ENCODE results near the gene AMZ1. TPM values are rescaled to one million over a fixed set of nuclear protein-coding genes. Genes with fewer than 3 reads are reported as not detected.

AMZ1 gene
- total and polyA plus RNA-seq, 2 donors (not counting 1 experiment from before 2014, with no cell fraction given): 0.26 to 0.33 TPM

GRCh38 chr7:2665359-2665791 lies 22.6 kb upstream of the AMZ1 start:
- peaks cover 5% of the 10 kb centered on the region for H3K36me3 ChIP-seq (ENCODE audit: control insufficient read depth, insufficient read depth, low read length)
- TF ChIP-seq CTCF (conservative IDR thresholded peaks at IDR 0.05 in 1 of 2, IDR thresholded peaks at IDR 0.05 in 1 of 2; ENCODE audit: low read depth in 1 of 2, low read length in 2 of 2) (no peak), EZH2 (IDR thresholded peaks at IDR 0.05; ENCODE audit: low read length, missing control alignments) (no peak)
- H3K9ac ChIP-seq (ENCODE audit: insufficient read depth, low read length): no peak overlapping the region
- no peaks in the 10 kb centered on the region for H3K9me3 ChIP-seq (ENCODE audit: control insufficient read depth, insufficient read depth, low read depth, low read length)
- H3K4me3 ChIP-seq (replicated peaks in 1 of 4; ENCODE audit: control extremely low read depth in 1 of 4, insufficient read depth in 1 of 4, low read depth in 3 of 4, low read length in 4 of 4): no peak overlapping the region
- no peak overlapping the region for H3K27ac ChIP-seq (ENCODE audit: insufficient read depth, low read length)
- no peaks in the 10 kb centered on the region for H4K20me1 ChIP-seq (ENCODE audit: control insufficient read depth, extremely low read depth, insufficient read depth, low read length)
- peaks cover 5% of the 10 kb centered on the region for H3K27me3 ChIP-seq (ENCODE audit: control insufficient read depth, insufficient read depth, low read length)
- DNase-seq (ENCODE audit: low read depth in 2 of 2): no peak
- no peak overlapping the region for H3K4me2 ChIP-seq (ENCODE audit: extremely low read depth, insufficient read depth, low read length)
- no peak overlapping the region for H2AFZ ChIP-seq (ENCODE audit: low read length)
- no peaks in the 10 kb centered on the region for H3K4me1 ChIP-seq (ENCODE audit: control insufficient read depth, extremely low read depth, insufficient read depth, low read length)
- H3K79me2 ChIP-seq (ENCODE audit: control insufficient read depth, insufficient read depth, low read length): no peaks in the 10 kb centered on the region

- no peaks in the 10 kb centered on the region for H4K20me1 ChIP-seq (ENCODE audit: control insufficient read depth, extremely low read depth, insufficient read depth, low read length)
- H3K9me3 ChIP-seq (ENCODE audit: control insufficient read depth, insufficient read depth, low read depth, low read length): no peaks in the 10 kb centered on the region
- no peak for DNase-seq (ENCODE audit: low read depth in 2 of 2)
- H3K79me2 ChIP-seq (ENCODE audit: control insufficient read depth, insufficient read depth, low read length): no peaks in the 10 kb centered on the region
- H3K4me3 ChIP-seq (replicated peaks in 1 of 4; ENCODE audit: control extremely low read depth in 1 of 4, insufficient read depth in 1 of 4, low read depth in 3 of 4, low read length in 4 of 4): no peak overlapping the region
- no peaks in the 10 kb centered on the region for H3K4me1 ChIP-seq (ENCODE audit: control insufficient read depth, extremely low read depth, insufficient read depth, low read length)
- TF ChIP-seq EZH2 (IDR thresholded peaks at IDR 0.05; ENCODE audit: low read length, missing control alignments): no peak
- TF ChIP-seq CTCF (conservative IDR thresholded peaks at IDR 0.05 in 1 of 2, IDR thresholded peaks at IDR 0.05 in 1 of 2; ENCODE audit: low read depth in 1 of 2, low read length in 2 of 2): no peak
- peaks cover 3% of the 10 kb centered on the region for H3K36me3 ChIP-seq (ENCODE audit: control insufficient read depth, insufficient read depth, low read length)
- H3K27ac ChIP-seq (ENCODE audit: insufficient read depth, low read length): no peak overlapping the region
- no peak overlapping the region for H3K4me2 ChIP-seq (ENCODE audit: extremely low read depth, insufficient read depth, low read length)
- H3K9ac ChIP-seq (ENCODE audit: insufficient read depth, low read length): no peak overlapping the region
- H3K27me3 ChIP-seq (ENCODE audit: control insufficient read depth, insufficient read depth, low read length): peaks cover 5% of the 10 kb centered on the region
- no peak overlapping the region for H2AFZ ChIP-seq (ENCODE audit: low read length)
These were observed 21.8 kb upstream of the AMZ1 start for GRCh38 chr7:2666155-2666554.

- no peaks in the 10 kb centered on the region for H3K79me2 ChIP-seq (ENCODE audit: control insufficient read depth, insufficient read depth, low read length)
These were observed 21.3 kb upstream of the AMZ1 start for GRCh38 chr7:2666588-2667250.

More at GRCh38 chr7:2666588-2667250, 21.3 kb upstream of the AMZ1 start:
- Histone ChIP-seq H3K36me3 (ENCODE audit: control insufficient read depth, insufficient read depth, low read length) (no peaks in the 10 kb centered on the region), H2AFZ (ENCODE audit: low read length) (no peak overlapping the region), H3K9ac (ENCODE audit: insufficient read depth, low read length) (no peak overlapping the region), H3K9me3 (ENCODE audit: control insufficient read depth, insufficient read depth, low read depth, low read length) (no peaks in the 10 kb centered on the region), H3K27ac (ENCODE audit: insufficient read depth, low read length) (no peak overlapping the region), H3K4me2 (ENCODE audit: extremely low read depth, insufficient read depth, low read length) (no peak overlapping the region), H4K20me1 (ENCODE audit: control insufficient read depth, extremely low read depth, insufficient read depth, low read length) (no peaks in the 10 kb centered on the region), H3K4me3 (replicated peaks in 1 of 4; ENCODE audit: control extremely low read depth in 1 of 4, insufficient read depth in 1 of 4, low read depth in 3 of 4, low read length in 4 of 4) (no peak overlapping the region), H3K4me1 (ENCODE audit: control insufficient read depth, extremely low read depth, insufficient read depth, low read length) (no peaks in the 10 kb centered on the region), H3K27me3 (ENCODE audit: control insufficient read depth, insufficient read depth, low read length) (peaks cover 5% of the 10 kb centered on the region)
- no peak for DNase-seq (ENCODE audit: low read depth in 2 of 2)
- no peak for TF ChIP-seq CTCF (conservative IDR thresholded peaks at IDR 0.05 in 1 of 2, IDR thresholded peaks at IDR 0.05 in 1 of 2; ENCODE audit: low read depth in 1 of 2, low read length in 2 of 2)
- TF ChIP-seq EZH2 (IDR thresholded peaks at IDR 0.05; ENCODE audit: low read length, missing control alignments): no peak
